HG03442 (cell line): ENCODE measurements around the gene KCNH8.
"Not testable (repeated sequence)": the region's sequence is repeated elsewhere in the genome, so short reads cannot be mapped to it uniquely, and the experiment has no call there.

Experiments
- ATAC-seq: cut with Tn5 transposase; IDR thresholded peaks from one replicate; pipeline ENCODE4 v1.9.1; 2021; ENCODE audit warnings: mild to moderate bottlenecking, moderate library complexity; ENCODE audit not compliant: unreplicated experiment

KCNH8 gene

DNA sequence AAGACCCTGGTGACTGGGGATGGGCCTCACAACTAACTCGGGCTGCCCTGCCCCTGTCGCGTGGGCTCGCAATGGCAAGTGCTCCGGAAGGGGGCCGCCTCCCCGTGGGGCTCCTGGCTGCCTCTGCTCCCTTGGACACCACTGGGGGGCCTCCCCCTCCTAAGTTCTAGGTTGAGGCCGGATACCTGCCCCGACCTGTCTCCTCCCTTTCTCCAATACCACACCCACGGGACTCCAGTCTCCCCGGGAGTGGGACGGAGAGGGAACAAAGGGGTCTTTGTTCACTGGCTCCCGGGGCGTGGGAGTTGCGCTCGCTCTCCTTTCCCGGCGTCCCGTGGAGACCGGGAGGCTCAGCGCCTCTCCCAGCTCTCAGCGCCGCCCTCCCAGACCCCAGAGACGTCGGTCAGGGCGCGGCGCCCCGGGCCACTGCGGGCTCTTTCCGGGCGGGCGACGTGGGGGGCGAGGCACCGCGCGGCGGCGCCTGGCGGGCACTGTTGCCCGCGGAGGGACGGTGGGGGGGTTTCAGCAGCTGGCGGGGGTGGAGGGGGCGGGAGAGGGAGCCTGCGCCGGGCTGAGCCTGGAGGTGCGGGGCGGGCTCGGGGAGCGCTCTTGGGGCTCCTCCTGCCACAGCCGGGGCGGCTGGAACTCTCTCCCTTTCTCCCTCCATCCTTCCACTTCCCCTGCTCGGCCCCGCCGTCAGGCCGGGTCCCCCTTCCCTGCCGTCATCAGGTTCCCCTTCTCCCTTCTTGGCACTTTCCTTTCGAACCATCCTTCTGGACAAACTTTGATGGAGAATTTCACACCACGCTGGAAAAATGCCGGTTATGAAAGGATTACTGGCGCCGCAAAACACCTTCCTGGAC, at the start of gene KCNH8:
Gene KCNH8, plus strand, starts transcription at position 606 of the 863 bp plus-strand sequence. Its CDS starts 210 bp downstream, at position 816.
- no peak for ATAC-seq

DNA sequence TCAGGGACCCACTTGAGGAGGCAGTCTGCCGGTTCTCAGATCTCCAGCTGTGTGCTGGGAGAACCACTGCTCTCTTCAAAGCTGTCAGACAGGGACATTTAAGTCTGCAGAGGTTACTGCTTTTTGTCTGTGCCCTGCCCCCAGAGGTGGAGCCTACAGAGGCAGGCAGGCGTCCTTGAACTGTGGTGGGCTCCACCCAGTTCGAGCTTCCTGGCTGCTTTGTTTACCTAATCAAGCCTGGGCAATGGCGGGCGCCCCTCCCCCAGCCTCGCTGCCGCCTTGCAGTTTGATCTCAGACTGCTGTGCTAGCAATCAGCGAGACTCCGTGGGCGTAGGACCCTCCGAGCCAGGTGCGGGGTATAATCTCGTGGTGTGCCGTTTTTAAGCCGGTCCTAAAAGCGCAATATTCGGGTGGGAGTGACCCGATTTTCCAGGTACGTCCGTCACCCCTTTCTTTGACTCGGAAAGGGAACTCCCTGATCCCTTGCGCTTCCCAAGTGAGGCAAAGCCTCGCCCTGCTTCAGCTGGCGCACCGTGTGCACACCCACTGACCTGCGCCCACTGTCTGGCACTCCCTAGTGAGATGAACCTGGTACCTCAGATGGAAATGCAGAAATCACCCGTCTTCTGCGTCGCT, 45.5 kb upstream of the KCNH8 start:
- not testable (repeated sequence) for ATAC-seq

- no peak for ATAC-seq
Measured at GRCh38 chr3:19103510-19103909, 44.8 kb upstream of the KCNH8 start.

- ATAC-seq, result no peak
Measured at GRCh38 chr3:19104459-19104858, 43.9 kb upstream of the KCNH8 start.

DNA sequence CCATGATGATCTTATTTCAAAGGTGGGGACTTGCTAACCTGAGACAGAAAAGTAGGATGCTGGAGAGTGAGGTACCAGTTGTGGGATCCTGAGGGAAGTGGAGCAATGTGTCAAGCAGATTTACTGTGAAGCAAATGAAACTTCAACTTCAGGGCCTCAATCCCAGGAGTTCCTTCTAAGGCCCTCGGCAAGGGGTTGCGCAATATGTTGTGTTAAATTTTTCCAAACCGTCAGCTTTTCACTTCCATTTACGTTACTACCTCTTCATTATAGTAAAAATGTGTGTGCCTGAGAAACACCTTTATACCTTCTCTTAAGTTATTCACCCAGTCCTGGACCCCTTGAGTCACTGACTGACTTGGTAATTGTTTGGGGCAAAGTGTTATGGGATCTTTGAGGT, 42.5 kb upstream of the KCNH8 start:
- ATAC-seq, result no peak

DNA sequence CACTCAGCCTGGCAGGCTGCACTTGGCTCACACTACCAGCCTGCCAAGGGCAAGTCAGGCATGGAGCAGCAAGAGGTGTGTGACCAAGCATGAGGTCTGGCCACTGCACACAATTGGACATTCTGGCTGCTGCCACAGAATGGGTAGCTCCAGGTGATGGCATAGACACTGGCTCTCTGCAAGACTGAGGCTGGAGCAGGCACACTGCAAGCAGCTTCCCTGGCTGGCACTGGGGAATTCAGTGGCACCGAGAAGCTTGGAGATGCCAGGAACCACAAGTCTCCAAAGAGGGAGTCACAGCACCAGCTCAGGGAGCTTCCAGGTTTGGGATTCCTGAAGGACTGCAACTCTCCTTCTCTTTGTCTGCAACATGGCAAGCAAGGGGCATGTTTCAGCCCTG, 42.0 kb upstream of the KCNH8 start:
- ATAC-seq, result no peak

DNA sequence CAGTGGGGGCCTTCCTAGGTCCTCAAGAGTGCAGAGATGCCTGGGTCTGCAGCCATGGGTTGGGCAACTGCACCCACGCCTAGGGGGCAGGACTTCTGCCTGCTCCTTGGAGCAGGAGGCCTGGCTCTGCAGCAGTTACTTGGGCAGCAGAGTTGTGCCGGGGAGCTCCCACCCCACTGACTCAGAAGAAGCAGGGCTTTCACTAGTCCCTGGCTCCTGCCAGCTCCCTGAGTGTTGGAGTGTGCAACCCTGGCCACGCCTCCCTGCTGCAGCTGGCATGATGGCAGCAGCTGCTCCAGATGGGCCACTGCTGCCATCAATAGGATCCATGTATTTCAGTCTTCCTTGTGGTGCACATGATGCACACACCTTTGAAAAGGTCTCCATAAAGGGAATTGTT, 40.6 kb upstream of the KCNH8 start:
- no peak for ATAC-seq

DNA sequence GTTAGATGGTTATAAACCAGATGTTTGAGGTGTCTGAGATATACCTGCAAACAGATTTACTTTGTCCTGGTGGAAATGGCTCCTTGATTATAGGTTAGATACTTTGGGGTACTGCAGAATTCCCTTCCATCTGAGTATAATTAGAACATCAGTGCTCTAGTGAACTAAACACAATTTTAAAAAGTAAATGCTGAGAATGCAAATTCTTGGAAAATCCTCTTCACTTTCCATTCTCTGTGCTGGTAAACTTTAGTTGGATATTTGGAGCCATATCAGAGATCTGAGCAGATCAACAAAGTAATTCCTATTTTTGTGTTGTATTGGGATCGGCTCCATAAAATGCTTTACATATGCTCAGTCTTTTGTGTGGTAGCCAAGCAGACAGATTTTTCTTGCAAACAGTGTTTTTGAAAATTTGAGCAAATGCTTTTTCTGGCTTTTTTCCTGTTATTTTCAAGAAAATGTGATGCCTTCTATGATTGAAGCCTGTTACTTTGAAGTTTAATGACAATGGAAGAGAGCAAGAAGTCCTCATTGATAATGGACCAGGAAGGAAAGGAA, 37.9 kb upstream of the KCNH8 start:
- ATAC-seq, result no peak

GRCh38 chr3:19114461-19114860, 33.8 kb upstream of the KCNH8 start:
- no peak for ATAC-seq

DNA sequence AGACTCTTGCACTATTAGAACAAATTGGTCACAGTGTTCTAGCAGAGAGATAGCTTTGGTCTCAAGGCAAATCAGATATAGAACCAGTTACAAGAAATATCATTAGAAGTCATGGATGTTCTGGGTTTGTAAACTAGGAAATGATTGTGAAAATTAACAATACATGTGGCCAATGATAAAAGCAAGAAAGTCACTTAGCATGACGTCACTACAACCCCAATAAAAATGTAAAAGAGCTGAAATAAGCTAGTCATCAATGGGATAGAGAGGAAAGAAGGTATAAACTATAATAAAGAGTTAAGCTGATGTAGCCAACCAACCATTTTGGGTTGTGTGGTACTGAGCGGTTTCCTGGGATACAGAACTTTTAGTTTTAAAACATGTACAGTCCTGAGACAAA, 32.1 kb upstream of the KCNH8 start:
- ATAC-seq, result no peak

GRCh38 chr3:19124752-19125151, 23.6 kb upstream of the KCNH8 start:
- no peak for ATAC-seq

DNA sequence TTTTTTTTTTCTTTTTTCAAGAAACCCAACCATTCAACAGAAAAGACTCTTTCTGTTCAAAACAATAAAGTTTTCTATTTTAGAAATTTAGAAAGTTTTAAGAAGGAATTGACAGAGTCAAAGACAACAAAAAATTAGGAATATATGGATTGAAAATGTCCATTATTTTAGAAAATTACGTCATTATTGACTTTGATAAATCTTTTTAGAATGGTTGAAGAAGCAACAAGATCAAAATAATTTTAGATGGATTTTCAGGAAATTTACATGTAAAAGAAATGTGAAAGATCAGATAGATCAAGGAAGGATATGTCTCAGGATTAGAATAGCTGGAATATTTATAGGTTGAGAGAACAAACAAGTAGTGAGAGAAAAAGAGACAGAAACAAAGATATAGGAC, 8.4 kb upstream of the KCNH8 start:
- no peak for ATAC-seq

DNA sequence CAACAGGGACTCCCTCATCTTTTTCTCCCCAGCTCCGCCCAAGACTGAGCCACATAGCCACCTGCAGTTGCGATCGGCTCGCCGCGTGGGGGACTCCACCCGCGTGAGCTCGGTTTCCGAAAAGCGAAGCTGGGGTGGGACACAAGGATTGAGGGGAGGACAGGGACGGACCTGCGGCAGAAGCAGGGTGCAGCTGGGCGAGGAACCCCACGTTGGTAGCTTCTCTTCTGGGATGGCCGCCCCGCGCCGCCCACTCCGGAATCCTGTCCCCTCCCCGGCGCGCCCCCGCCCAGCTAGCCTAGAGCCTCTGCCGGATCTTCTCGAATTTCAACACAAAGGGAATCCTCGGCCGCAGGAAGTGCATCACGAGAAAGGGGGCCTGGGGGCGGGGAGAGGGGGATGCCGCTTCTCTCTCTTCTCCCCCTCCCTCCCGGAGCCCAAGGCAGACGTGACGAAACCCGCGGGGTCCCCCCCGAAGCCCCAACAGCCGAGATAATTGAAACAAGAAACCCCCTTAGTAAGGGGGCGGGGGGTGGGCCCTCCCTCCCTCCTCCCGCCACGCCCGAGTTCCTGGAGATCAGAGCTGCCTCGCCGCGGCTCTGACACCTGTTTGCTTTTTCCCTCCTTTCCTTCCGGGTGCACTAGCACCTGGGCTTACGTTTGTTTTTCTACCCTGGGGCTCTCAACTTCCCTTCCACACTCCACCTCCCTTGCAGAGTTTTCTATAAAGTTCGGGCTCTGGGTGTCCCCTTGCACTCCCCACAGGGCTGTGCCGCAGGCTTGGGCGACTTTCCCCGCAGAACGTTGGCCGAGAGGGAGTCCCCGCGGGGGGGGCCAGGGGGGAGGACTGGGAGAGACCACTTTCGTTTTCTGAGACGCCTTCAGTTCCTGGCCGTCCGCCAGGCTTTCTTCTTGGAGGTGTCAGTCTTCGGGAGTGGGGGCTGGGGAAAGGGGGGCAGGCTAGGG, 1.3 kb upstream of the KCNH8 start:
- peak; percentile 77 for ATAC-seq

- no peak for ATAC-seq
Measured at GRCh38 chr3:19148768-19149091, 420 bp downstream of the KCNH8 start.

DNA sequence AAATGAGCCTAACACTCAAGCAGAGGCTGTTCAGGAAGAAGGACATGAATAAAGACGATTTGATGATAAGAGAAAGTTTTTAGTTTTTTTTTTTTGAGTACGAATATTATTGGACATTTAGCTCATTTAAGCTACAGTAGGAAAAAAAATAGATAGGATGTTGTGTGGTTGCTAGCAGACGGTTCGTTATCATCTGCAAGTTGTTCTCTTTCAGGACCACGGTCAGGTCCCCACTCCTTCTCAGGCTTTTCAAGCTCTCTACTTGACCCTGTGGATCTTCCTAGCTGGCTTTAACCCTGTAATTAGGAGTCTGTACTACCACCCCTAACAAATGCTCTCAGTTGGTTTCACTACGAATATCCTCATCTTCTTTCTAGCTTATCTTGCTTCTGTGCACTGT, 1.1 kb downstream of the KCNH8 start:
- ATAC-seq, result no peak

GRCh38 chr3:19151171-19151570, 2.9 kb downstream of the KCNH8 start:
- no peak for ATAC-seq

DNA sequence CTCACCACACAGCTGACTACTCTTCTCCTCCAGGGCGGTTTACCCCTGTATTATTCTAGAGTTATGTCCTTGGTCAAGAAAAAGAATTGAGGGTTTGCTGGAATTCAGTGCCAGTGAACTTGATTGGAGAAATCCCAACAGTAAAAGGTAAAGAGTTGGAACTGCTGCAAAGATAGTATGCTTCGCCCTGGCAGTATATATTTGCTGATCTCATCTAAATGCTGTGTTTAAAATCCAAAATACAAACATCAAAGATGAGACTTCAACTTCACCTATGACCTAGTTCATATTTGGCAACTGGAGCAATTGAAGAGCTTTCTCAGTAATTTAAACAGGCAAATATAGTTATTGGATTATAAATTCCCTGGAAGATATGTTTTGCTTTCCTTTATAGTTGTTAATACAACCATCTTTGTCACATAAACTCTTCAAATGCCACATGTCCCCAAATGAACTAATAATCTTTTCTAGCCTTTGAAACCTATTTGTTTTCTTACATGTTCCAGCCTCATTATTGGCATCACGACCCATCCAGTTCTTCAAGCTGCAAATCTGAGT, 6.5 kb downstream of the KCNH8 start:
- no peak for ATAC-seq

DNA sequence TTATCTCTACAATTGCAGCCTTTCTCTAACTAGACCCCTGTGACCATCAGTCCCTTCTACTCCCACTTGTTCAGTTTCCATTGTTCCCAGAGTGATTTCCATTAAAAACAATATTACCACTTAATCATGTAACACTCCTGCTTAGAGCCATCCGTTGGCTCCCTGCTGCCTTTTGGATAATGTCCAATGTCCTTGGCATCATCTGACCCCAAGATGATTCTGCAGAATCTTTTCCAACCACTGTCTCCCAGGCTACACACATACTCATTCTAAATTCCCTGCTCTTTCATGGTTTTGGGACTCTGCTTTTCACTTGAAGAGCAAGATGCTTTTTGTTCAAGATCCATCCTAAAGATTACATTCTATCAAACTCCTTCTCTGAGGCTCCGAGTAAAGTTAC, 7.1 kb downstream of the KCNH8 start:
- ATAC-seq, result no peak

GRCh38 chr3:19159966-19160635, 11.8 kb downstream of the KCNH8 start:
- no peak for ATAC-seq

DNA sequence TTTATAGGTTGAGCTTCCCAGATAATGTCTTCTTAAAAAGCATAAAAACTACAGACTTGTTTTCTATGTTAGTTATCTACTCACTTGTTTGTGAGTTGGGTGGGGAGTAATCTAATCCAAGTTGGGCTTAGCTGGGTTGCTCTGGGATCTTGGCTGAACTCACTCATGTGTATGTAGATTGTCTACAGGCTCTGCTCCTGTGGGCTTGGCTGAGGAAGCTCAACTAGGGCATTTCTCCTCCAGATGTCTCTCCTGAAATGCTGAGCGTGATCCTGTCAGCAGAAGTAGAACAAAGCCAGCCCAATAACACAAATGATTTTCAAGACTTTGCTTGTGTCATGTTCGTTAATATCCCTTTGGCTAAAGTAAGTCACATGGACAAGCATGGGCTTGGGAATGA, 17.3 kb downstream of the KCNH8 start:
- ATAC-seq, result no peak
